Measurements from ENCODE around the gene ITPRIPL2.

ITPRIPL2 gene

GRCh38 chr16:19113577-19114358 lies at the start of gene ITPRIPL2:
Gene ITPRIPL2, plus strand, starts transcription at chr16:19113964. Its CDS starts 498 bp downstream, at chr16:19114462.
- peak; percentile 66 for DNase-seq (ENCODE audit: low read depth)
- no peak for TF ChIP-seq CTCF (IDR thresholded peaks at IDR 0.05; ENCODE audit: insufficient read depth, low read depth, low read length, missing control alignments)
- peak within 1 kb of the TSS; percentile 49 for H3K4me3 ChIP-seq (ENCODE audit: low read depth, low read length)

- no peak for TF ChIP-seq CTCF (IDR thresholded peaks at IDR 0.05; ENCODE audit: insufficient read depth, low read depth, low read length, missing control alignments)
- DNase-seq (ENCODE audit: low read depth) = no peak
- peak overlapping the region; percentile 33 for H3K4me3 ChIP-seq (ENCODE audit: low read depth, low read length)
Observed at GRCh38 chr16:19066988-19067348, 46.8 kb upstream of the ITPRIPL2 start.

GRCh38 chr16:19067349-19068236 lies 46.2 kb upstream of the ITPRIPL2 start, which contains the start of gene COQ7:
Gene COQ7, plus strand, starts transcription at chr16:19067614. Its CDS starts 51 bp downstream, at chr16:19067665.
- DNase-seq (ENCODE audit: low read depth) = peak; percentile 100
- peak within 1 kb of the TSS; percentile 79 for H3K4me3 ChIP-seq (ENCODE audit: low read depth, low read length)
- TF ChIP-seq CTCF (IDR thresholded peaks at IDR 0.05; ENCODE audit: insufficient read depth, low read depth, low read length, missing control alignments) = no peak

- no peak for TF ChIP-seq CTCF (IDR thresholded peaks at IDR 0.05; ENCODE audit: insufficient read depth, low read depth, low read length, missing control alignments)
- peak overlapping the region; percentile 79 for H3K4me3 ChIP-seq (ENCODE audit: low read depth, low read length)
- no peak for DNase-seq (ENCODE audit: low read depth)
Observed at GRCh38 chr16:19068237-19068815, 45.4 kb upstream of the ITPRIPL2 start.

GRCh38 chr16:19071811-19072777 lies 41.7 kb upstream of the ITPRIPL2 start:
- DNase-seq (ENCODE audit: low read depth) = peak; percentile 61

More at GRCh38 chr16:19071811-19072777, 41.7 kb upstream of the ITPRIPL2 start:
- TF ChIP-seq CTCF (IDR thresholded peaks at IDR 0.05; ENCODE audit: insufficient read depth, low read depth, low read length, missing control alignments) = peak; percentile 71
- H3K4me3 ChIP-seq (ENCODE audit: low read depth, low read length) = no peak overlapping the region

Measured in GM12865 (cell line).